SKM-1 treated with dmso at 0.1 percent for 144 hours (cell line): Measurements from ENCODE around the gene AATF.

Source experiments
- DNase-seq: peaks from one replicate; lab custom pipeline; 2025; ENCODE audit not compliant: unreplicated experiment; lab: John Stamatoyannopoulos, UW

AATF gene

DNA sequence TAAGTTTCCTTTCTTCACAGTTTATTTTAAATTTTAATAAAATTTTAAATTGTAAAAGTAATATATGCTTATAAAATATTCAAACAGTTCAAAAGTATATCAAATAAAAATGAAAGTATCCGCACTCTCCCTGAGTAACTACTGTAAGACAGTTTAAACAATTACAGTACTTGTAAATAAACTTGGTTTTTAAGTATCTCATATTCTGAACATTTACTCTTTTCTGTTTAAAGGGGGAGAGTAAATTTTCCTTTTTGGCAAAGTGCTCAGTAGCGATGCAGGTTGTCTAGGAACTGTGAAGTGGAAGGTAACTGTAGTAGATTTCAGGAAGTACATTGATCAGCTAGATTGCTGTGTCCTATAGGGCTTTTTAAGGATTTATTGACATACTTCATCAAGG lies 28.8 kb downstream of the AATF start:
- no peak for DNase-seq

DNA sequence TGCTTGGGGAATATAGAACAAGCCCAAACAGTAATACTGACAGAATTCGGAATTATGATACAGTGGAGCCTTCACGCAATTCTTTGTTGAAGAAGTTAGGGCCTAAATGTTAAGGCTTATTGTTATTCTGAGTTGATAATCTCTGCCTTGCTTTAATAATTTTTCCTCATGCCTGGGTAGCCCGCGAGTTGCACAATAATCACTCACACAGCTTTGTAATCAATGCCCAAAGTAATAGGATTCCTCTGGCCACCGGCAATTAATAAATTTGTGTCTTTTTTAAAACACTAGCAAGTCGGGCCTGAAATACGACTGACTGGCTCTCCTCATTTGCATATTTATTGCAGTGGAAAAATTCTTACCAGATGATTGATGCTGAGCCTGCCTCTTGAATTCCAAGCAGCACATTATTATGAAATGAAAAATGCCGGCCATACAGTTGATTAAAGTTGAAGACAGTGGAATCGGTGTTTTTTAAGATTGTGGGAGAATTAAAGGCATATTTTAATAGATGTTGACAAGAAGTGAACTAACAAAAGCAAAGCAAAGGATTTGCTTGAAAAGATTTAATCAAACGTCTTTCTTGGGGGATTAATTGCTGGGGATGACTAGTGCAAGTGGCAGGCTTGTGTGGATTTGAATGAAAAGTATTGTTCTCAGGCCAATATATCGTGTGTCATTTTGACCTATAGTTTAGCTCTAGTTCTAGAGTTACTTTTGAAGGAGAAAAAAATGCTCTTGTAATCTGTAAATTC lies 30.2 kb downstream of the AATF start:
- no peak for DNase-seq

DNA sequence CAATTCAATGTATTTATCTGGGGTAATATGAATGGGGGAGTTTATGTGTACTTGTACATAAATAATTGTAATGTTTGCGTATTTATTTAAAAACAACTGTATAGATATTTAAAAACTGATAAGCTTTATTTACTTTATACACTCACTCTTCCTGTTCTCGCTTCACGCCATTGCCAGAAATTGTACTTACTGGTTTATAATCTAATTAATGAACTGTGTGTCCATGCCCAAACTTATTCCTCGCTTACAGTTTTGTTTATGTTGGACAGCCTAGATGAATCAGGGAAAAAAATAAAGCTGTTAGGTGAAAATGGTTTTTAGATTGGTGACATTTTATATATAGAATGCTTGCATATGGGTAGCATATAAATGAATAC lies 30.8 kb downstream of the AATF start:
- no peak for DNase-seq

DNA sequence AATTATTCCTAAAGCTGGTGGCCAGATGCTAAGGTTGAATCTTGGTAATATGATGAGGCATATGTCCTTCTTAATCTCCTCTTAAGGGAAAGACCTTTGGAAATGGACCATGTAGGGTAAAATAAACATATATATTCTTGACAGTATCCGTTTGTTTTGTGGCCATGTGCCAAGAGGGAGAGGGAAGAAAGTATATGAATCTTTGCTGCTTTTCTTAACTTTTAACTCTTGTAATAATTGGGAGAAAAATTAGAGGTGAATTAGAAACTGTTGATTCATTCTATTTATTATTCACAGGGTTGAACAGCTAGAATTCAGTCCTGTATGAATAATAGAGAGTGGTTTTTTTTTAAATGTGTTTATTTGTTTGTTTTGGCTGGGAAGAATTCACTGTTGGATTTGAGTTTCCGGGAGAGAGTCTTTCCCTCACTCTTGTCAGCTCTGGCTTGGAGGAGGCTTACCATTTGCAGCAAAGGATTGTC lies 31.6 kb downstream of the AATF start:
- DNase-seq, result no peak

DNA sequence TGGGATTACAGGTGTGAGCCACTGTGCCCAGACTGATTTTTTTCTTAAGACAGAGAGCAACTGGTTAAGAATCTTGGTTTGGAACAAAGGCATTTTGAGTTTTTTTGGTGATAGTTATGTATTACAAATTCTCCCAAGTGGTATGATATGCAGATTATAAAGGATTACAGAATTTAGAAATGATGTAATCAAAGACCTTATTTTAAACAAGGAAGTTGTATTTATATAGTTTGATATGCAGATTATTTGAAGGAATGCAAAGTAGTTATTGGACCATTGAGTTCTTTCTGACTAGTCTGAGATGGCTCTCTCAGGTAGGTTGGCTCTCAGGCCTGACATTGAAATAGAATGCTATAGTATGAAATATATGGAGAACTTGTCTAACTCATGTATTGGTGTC lies 34.9 kb downstream of the AATF start:
- no peak for DNase-seq

DNA sequence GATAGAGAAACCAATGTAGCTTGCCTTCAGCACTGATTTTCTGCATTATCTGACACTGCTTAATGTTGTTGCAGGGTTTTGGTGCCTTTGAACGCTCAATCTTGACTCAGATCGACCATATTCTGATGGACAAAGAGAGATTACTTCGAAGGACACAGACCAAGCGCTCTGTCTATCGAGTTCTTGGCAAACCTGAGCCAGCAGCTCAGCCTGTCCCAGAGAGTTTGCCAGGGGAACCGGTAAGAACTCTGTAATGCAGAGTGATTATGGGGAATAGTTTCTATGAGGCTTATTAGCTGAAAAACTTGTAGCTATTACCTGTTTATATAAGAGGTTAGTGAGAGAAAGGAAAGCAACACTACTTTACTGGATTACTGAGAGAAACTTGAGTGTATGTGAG lies 40.4 kb downstream of the AATF start:
- DNase-seq, result no peak

DNA sequence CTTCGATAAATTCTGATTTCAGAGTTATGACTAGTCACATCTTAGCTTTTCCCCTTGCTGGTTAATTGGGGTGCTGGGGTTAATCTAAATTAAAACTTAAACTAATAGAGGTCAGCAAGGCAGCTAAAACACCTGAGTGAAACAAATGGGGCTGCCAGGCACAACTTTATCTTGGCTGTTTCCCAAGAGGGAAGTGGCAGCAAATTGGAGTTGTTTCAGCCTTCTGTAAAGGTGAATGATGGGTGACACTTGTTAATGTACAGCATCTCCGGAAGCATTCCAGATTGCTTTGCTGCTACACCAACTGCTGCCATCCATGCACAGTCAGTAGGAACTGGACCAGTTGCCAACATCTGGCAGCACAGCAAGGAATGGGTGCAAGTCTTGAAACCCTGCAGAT lies 43.9 kb downstream of the AATF start:
- no peak for DNase-seq

DNA sequence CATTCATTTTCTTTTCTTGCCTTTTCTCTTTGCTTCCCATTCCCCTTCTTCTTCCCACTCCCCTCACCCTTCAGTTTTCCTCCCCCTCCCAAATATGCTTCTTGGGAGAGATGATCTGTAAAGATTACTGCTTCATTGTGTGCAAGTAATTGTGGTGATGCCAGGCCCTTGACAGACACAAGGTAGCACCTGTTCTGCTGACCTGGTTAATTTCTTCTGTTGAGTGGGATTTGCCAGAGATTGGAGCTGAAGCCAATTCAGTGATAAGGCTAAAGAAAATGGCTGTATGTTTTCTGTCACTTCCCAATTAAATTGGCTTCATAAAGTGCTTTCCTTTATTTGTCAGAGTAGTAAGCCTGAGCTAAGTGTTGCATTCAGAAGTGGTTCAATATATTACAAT lies 44.5 kb downstream of the AATF start:
- no peak for DNase-seq

DNA sequence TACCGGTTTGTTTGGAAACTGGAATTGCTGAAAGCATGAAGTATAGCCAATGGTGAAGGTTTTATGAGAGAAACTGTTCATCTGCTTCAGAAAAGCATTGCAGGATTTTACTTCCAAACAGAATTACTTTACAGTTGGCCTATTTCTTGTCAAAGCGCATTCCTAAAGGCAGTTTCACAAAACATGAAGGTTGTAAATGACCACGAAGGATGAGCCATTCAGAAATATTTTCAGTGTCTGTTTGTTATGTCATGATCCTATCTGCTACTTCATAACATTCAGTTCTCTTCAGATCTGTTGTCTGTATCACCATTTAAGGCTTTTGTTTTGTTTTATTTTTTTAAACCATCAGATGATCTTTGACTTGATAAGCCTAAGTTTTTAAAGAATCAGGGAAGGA lies 45.7 kb downstream of the AATF start:
- no peak for DNase-seq

DNA sequence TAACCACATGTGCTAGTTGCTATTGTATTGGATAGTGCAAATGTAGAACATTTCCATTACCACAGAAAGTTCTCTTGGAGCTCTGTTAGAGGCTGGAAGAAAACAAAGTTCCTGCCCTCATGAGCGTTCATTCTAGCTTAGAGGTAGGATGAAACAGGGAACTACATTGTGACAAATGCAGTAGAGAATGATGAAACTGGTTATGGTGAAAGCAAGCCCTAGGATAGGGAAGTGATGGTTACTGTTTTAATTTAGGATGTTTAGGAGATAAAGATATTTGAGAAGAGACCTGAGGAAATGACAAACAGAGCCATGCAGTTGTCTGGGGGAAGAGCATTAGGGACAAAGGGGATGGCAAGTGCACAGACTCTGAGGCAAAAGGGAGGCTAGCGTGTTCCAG lies 50.7 kb downstream of the AATF start:
- peak; percentile 79 for DNase-seq

DNA sequence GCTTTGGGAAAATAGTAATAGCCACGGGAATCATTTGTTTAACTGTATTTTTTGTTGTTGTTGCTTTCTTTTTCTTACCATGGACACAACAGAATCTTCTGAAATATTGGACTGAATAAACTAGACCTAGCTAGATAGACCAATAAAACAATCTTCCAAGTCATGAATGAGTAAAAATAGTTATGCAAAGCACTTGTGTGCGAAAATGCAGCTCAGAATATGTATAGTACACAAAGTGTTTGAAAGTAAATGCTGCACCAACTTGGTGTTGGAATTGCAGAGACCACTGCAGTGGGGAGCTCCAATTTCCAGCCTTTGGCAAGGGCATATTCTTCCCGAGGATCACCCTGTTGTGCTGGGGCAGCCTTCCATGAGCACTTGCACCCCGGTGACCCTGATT lies 68.0 kb downstream of the AATF start:
- no peak for DNase-seq

DNA sequence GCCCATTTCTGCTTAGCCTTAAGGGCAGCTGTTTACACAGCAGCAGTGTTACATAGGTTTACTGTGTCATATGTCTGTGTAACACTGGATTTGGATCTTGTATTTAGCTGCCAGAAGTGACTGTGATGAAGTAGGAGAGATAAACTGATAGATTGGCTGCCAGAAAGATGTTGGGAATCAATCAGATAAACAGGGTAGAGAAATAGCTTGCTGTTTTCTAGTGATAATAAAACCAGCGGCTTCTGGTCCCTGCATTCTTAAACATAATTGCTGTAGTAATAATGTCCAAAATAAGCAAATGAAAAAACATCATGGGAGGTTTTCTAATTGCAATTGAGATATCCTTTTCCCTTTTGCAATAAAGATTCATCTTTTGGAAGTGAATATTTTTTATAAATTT lies 68.7 kb downstream of the AATF start:
- DNase-seq, result no peak

DNA sequence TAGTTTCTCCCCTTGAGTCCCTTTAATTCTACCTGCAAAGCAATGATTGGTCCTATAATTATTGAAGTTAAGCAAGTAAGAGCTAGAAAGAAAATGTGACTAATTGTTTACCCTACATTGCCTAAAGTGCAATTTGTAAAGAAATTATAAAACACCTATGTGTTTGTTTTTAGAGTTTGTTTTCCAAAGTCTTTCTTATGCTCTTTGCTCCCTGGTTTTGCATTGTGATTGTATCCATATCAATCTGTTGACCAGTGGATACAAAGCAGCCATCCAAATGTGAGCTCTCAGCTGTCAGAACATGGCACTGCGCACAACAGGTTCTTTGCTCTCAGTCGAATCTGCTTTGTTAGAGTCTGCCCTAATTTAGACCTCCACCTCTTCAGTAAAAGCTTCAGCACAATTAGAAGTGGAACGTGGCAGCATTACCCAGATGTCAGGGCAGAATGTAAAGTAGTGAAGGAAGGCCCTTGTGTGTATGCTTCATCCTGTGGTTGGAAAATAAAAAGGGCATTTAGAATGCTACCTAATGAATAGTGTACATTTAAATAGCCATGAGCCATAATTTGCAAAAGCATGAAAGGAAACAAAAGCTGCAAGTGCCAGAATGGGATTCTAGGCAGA lies 70.5 kb downstream of the AATF start:
- no peak for DNase-seq

DNA sequence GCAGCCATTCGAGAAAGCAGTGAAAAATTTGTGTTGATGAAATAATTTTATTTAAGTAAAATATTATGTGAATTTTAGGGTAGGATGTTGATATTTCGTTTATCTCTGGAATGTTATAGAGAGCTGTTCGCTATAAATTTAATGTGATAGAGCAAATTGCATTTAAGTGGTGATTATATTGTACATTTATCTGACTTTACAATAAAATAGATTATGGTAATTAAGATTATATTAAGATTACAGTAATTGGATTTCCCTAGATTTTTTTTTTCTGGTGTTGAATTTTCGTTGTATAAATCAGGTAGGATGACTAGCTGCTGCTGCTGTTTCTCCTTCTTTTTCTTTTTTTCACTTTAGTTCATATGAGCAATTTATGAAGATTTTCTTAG lies 71.0 kb downstream of the AATF start:
- DNase-seq, result no peak

DNA sequence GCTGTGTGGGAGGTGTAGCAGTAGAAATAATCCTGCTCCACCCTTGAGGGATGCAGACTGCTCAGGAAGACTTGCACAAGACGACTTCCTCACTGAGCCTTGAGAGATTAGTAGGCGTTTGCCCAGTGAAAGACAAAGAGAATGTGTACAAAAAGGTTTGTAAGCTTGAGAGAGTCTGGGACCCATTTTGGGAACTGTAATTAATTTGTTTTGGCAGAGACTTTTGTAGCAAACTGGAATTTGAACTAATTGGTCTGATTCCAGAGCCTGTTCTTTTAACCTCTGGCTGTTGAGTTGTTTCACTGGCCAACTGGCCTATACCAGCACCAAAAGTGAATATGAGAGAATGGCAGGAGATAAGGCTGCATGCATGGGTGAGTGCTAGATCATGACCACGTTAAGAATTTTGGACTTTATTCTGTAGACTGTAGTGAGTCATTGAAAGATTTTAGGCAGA lies 75.5 kb downstream of the AATF start:
- DNase-seq, result peak; percentile 49

DNA sequence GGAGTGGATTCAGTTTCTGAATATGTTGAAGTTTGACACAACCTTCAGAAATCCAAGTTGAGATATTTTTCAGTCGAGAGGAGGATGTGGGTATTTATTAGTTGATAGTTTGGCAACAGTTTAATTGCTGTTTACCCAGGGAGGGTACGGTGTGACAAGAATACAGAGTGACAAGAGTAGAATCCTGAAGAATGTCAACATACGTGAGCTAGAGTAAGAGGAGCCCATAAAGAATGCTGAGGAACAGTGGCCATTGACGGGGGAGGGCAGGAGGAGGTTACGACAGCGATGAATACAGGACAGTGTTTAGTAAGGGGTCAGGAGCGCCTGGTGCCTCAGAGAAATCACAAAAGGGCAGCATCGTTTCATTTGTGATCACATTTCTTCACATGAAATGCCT lies 76.5 kb downstream of the AATF start:
- DNase-seq, result no peak

DNA sequence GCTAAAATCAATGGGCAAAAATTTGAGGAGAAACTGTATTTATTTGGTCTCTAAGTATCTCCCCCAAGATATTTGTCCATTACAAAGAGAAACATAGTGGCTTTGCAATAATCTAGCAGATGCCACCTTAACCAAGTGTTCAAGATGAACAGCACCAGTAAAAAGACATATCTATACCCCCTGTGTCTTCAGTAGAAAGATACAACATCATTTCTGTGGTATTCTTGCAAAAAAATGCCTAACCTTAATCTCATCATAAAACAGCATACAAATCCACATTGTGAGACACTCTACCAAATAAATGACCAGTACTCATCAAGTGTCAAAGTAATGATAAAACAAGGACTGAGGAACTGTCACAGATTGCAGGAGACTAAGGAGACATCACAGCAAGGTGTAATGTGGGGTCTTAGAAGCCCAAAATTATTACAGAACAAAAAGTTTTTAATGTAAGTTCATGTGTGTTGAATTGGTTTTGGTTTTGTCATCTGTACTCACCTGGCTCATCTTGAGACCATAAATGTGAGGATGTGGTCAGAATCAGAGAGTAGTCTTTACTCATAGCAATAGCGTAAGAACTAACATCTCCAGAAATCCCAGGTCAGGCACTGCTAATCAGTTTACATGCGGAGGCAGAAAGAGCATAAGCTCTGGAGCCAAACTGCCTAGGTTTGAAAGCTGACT lies 77.2 kb downstream of the AATF start:
- DNase-seq, result no peak

DNA sequence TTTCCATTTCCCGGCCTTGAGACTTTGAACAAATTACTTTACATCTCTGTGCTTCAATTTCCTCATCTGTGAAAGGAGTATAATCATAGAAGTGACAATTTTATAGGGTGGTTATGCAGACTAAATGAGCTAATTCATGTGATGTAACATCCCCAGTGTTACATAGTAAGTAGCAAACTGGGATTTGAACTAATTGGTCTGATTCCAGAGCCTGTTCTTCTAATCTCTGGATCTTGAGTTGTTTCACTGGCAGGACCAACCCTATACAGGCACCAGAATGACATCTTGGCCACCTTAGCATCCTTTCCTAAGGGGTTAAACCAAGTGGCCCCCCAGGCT lies 77.7 kb downstream of the AATF start:
- DNase-seq, result no peak

DNA sequence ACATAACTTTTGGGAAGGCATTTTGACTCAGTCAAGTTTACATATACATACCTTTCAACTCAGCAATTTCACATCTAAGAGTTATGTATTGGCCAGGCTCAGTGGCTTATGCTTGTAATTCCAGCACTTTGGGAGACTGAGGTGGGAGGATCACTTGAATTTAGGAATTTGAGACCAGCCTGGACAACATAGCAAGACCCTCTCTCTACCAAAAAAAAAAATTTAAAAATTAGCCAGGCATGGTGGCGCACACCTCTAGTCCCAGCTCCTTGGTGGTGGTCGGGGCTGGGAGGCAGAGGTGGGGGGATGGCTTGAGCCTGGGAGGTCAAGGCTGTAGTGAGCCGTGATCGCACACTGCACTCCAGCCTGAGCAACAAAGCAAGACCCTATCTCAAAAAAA lies 79.3 kb downstream of the AATF start:
- DNase-seq, result no peak

DNA sequence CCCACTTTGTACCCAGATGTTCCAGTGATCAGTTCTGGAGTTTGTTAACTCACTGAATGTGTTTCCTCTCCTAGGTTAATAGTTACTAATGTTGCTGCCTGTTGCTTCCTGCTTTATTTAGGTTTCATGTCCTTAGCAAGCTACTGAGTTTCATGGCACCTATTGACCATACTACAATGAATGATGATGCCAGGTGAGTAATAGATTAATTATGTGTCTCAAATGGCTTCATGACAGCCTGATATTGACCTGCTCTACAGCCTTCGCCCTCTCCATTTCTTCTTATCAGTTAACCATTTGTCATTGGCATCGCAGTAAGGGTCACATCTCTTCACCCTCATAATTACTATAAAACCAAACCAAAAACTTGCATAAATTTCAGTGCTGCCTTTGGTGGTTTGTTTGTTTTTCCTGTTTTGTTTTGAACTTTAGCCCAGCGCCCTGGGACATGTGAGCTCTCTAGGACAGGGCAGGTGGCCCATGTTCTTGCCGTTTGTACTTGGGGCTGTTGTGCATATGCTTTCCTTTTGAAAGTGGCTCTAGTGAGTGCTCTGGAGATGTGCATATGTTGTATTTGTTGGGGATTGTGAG lies 82.8 kb downstream of the AATF start:
- no peak for DNase-seq

DNA sequence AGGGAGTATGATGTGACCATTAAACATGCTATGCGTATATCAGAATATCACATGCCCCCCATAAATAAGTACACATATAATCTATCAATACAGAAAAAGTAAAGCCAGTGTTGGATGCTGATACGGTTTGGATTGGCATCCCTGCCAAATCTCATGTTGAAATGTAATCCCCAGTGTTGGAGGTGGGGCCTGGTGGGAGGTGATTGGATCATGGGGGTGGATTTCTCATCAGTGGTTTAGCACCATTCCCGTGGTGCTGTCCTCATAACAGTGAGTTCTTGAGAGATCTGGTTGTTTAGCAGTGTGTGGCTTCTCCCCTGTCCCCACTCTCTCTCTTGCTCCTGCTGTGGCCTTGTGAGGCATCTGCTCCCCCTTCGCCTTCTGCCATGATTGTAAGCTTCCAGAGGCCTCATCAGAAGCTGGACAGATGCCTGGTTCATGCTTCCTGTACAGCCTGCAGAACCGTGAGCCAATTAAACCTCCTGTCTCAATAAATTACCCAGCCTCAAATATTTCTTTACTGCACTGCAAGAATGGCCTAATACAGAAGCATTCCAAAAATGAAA lies 88.9 kb downstream of the AATF start:
- DNase-seq, result no peak

DNA sequence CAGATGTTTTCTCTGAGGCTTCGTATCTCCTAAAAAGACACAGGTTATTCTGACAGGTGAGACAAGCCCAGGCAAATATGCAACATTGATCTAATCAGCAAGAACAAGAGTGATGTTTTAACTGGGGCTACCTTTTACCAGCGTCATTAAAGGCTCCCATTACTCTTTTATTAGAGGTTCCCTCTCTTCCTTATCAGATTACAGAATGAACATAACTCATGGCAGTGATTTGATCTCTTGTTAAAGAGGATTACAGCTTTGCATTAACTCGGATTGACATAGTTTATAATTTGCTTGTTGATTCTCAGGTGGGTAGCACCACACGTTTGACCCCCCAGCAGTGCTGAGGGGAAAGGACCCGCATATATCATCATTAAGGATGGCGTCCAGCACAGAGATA lies 90.5 kb downstream of the AATF start:
- no peak for DNase-seq
